Measurements from ENCODE around the gene HSP90AB1.

HSP90AB1 gene

DNA sequence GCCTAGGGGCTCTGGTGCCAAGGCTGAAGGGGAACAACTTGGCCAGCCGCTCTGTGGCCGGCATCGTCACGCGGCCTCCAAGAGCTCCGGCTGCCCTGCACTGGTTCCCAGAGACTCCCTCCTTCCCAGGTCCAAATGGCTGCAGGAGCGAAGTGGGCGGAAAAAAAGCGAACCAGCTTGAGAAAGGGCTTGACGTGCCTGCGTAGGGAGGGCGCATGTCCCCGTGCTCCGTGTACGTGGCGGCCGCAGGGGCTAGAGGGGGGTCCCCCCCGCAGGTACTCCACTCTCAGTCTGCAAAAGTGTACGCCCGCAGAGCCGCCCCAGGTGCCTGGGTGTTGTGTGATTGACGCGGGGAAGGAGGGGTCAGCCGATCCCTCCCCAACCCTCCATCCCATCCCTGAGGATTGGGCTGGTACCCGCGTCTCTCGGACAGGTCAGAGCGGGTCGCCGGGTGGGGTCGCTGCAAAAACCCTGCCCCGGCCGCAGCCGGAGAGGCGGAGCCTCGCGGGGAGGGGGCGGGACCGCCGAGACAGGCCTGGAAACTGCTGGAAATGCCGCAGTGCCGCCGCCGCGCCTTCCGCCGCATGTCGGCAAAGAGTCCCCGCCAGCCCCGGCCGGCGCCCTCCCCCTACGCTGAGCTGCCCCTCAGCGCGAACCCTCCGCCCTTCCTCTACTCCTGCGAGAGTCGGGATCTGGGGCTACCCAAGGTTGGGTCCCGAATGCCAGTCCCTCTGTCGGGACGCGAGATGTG, 814 bp upstream of the HSP90AB1 start:
- TF ChIP-seq, protein P1, sequence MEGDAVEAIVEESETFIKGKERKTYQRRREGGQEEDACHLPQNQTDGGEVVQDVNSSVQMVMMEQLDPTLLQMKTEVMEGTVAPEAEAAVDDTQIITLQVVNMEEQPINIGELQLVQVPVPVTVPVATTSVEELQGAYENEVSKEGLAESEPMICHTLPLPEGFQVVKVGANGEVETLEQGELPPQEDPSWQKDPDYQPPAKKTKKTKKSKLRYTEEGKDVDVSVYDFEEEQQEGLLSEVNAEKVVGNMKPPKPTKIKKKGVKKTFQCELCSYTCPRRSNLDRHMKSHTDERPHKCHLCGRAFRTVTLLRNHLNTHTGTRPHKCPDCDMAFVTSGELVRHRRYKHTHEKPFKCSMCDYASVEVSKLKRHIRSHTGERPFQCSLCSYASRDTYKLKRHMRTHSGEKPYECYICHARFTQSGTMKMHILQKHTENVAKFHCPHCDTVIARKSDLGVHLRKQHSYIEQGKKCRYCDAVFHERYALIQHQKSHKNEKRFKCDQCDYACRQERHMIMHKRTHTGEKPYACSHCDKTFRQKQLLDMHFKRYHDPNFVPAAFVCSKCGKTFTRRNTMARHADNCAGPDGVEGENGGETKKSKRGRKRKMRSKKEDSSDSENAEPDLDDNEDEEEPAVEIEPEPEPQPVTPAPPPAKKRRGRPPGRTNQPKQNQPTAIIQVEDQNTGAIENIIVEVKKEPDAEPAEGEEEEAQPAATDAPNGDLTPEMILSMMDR (IDR thresholded peaks at IDR 0.05) = peak; percentile 34; the same call in 1 of the 2 replicates

DNA sequence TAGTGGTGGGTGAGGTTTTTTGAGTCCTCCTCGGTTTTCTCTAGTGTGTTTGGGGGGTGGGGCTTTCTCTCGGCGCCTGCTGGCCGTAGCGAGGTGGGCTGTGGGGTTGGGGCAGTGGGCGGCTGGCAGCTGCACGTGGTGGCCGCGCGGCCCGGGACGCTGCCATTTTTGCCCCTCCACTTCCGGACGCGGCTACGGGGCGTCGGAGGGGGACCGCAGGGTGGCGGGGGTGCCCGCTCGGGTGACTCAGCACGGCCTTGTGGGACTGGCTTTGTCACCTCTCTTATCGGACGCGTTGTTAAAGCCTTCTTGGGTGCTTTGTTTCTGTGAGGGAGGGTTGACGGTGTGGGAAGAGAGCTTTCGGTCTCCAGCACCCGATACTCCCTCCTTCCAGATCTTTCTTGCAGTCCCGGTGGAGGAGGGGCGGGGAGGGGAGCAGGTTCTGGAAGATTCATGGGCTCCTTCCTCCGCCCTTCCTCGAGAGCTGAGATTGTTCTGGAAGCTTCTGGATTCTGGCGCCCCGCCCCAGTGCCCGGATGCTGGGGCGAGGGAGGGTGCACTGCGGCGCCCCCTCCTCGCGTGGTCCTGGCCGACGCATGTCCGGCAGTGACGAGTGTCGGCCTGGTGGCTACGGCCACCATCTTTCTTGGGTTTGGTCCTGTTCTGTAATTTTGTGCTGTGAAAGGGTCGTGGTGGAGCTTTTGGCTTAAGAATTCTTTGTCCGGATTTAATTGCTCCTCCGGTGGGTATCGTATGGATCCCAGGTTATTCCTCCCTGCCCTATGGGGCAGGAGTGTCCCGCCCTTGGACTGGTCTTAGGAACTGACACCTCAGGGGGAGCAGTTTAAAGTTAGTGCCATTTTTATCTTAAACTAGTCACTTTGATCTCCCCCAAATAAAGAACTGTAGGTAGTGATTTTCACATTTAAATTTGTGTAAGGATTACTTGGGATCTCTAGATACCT, 719 bp downstream of the HSP90AB1 start:
- TF ChIP-seq, protein P1 (IDR thresholded peaks at IDR 0.05) = no peak

DNA sequence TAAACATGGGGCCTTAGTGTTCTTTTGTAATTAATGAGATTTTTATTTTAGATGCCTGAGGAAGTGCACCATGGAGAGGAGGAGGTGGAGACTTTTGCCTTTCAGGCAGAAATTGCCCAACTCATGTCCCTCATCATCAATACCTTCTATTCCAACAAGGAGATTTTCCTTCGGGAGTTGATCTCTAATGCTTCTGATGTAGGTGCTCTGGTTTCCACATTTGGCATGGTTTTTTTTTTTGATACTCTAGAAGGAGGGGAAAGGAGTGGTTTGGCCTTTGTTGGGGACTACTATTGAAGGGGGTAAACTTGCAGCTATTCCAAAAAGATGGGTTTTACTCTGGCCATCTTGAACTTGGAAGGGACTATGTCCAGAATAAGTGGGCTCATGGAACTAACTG, 1.7 kb downstream of the HSP90AB1 start:
- TF ChIP-seq, protein P1 (IDR thresholded peaks at IDR 0.05) = no peak

DNA sequence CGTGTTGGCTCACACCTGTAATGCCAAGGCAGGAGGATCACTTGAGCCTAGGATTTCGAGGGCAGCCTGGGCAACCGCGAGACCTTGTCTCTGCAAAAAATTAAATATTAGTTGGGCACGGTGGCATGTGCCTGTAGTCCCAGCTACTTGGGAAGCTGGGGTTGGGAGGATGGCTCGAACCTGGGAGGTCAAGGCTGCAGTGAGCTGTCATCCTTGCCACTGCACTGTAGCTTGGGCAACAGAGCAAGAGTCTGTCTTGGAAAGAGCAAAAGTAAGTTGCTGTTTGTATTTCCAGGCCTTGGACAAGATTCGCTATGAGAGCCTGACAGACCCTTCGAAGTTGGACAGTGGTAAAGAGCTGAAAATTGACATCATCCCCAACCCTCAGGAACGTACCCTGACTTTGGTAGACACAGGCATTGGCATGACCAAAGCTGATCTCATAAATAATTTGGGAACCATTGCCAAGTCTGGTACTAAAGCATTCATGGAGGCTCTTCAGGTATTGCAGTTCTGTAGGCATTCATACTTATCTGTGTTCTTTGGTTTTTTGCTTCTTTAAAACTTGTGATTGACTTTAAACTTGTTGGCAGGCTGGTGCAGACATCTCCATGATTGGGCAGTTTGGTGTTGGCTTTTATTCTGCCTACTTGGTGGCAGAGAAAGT, 2.3 kb downstream of the HSP90AB1 start:
- TF ChIP-seq, protein P1 (IDR thresholded peaks at IDR 0.05) = no peak

DNA sequence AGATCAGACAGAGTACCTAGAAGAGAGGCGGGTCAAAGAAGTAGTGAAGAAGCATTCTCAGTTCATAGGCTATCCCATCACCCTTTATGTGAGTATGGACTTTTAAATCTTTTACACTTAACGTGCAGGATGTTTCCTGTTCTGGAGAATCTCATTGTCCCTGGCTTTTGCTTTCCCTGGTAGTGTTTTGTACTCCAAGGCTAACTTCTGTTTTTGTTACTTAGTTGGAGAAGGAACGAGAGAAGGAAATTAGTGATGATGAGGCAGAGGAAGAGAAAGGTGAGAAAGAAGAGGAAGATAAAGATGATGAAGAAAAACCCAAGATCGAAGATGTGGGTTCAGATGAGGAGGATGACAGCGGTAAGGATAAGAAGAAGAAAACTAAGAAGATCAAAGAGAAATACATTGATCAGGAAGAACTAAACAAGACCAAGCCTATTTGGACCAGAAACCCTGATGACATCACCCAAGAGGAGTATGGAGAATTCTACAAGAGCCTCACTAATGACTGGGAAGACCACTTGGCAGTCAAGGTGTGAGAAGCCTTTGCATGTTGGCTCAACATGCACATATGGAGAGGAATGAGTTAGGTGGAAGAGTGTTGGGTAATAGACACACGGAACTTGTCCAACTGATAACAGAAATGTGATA, 3.3 kb downstream of the HSP90AB1 start:
- TF ChIP-seq, protein P1 (IDR thresholded peaks at IDR 0.05) = no peak

DNA sequence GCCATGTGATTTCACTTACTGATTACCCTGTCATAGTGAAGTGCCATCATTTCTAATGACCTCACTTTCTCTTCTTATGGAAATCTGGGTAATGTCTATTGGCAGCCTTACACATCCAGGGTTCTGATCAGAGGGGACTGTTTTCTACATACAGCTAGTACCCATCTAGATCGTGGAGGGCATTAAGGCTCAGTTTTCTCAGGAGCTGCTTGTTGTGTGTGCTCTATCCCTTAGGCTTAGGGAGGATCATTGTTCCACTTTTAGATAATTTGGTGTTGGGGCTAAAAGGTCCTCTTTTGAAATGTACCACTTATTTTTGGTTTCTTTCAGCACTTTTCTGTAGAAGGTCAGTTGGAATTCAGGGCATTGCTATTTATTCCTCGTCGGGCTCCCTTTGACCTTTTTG, 3.8 kb downstream of the HSP90AB1 start:
- TF ChIP-seq, protein P1 (IDR thresholded peaks at IDR 0.05) = no peak
